GM19351 (cell line): ENCODE data around the gene TP73.
"Not testable (repeated sequence)": the region's sequence is repeated elsewhere in the genome, so short reads cannot be mapped to it uniquely, and the experiment has no call there.

Source experiments
- ATAC-seq: cut with Tn5 transposase; IDR thresholded peaks from one replicate; pipeline ENCODE4 v1.9.1; 2021; ENCODE audit warnings: mild to moderate bottlenecking, moderate library complexity; ENCODE audit not compliant: unreplicated experiment

Gene TP73

GRCh38 chr1:3618531-3618880, 33.8 kb upstream of the TP73 start:
- no peak for ATAC-seq

DNA sequence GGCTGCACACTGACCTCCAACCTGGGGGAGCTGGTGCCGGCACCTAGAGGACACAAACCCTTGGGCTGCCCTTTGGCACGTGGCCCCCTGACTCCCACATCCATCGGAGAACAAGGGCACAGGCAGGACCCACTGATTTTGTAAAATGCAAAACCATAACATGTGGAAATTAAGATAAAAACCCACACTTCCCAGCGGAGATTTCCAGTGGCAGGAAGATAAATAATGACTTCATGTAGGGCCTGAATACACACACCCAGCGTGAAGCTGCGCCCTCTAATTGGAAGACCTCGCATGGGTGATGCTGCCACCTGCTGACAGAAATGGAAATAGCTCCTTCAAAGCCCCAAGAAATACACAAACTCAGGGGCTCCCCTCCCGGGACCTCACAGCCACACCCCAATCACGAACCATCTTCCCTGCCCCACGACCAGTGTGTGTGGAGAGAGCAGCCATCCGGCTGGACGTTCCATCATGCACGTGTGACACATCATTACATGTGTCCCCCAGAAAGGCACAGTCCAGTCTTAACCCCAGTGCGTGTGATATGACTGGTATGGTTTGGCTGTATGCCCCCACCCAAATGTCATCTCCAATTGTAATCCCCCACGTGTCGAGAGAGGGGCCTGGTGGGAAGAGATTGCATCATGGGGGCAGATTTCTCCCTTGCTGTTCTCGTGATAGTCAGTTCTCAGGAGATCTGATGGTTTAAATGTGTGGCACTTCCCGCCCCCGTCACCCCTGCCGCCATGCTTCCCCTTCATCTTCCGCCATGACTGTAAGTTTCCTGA, 33.2 kb upstream of the TP73 start:
- no peak for ATAC-seq

GRCh38 chr1:3620708-3621107, 31.6 kb upstream of the TP73 start:
- ATAC-seq = no peak

DNA sequence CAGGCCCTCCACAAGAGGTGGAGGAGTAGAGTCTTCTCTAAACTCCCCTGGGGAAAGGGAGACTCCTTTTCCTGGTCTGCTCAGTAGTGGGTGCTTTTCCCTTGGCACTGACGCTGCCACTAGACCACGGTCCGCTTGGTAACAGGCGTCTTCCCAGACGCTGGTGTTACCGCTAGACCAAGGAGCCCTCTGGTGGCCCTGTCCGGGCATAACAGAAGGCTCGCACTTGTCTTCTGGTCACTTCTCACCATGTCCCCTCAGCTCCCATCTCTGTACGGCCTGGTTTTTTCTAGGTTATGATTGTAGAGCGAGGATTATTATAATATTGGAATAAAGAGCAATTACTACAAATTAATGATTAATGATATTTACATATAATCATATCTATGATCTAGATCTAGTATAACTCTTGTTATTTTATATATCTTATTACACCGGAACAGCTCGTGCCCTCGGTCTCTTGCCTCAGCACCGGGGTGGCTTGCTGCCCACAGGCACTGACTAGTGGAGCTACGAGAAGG, 31.1 kb upstream of the TP73 start:
- ATAC-seq = not testable (repeated sequence)

DNA sequence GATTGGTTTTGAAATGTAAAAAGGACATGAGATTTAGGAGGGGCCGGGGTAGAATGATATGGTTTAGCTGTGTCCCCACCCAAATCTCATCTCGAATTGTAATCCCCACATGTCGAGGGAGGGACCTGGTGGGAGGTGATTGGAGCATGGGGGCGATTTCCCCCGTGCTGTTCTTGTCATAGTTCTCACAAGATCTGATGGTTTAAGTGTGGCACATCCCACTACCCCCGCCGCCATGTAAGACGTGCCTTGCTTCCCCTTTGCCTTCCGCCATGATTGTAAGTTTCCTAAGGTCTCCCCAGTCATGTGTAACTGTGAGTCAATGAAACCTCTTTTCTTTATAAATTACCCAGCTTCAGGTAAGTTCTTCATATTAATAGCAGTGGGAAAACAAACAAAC, 30.2 kb upstream of the TP73 start:
- ATAC-seq = not testable (repeated sequence)

DNA sequence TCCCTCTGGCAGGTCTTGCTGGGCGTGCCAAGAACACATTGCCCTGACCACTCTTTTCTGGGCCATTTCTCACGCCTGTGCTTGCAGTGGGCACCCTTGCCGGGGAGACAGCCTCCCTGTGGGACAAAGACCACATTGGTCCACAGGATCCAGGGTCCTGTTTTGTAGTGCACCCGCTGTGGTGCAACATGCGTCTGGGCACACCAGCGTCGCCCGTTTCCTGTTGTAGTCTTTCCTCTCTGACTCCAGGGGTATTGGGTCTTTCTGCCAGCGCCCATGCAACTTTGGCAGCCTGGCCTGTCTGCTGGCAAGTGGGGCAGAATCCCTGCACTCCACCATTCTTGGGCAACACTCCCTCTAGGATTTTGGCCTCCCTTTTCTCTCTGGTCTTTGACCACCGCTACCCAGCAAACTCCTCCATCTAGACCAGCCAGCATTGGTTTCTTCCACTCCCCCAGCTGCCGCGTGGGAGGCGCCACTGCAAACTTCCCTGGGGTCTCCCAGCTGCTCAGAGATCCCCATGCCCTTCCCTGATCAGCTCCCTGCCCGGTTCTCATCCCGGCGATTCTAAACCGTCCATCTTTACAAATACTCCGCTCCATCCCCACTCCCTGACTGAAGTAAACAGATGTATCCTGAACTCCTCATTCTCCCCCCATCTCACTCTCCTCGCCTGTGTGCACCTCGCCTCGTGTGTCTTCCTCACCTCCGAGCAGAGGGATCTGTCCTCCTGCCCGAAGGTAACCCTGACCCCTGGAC, 28.7 kb upstream of the TP73 start:
- no peak for ATAC-seq

DNA sequence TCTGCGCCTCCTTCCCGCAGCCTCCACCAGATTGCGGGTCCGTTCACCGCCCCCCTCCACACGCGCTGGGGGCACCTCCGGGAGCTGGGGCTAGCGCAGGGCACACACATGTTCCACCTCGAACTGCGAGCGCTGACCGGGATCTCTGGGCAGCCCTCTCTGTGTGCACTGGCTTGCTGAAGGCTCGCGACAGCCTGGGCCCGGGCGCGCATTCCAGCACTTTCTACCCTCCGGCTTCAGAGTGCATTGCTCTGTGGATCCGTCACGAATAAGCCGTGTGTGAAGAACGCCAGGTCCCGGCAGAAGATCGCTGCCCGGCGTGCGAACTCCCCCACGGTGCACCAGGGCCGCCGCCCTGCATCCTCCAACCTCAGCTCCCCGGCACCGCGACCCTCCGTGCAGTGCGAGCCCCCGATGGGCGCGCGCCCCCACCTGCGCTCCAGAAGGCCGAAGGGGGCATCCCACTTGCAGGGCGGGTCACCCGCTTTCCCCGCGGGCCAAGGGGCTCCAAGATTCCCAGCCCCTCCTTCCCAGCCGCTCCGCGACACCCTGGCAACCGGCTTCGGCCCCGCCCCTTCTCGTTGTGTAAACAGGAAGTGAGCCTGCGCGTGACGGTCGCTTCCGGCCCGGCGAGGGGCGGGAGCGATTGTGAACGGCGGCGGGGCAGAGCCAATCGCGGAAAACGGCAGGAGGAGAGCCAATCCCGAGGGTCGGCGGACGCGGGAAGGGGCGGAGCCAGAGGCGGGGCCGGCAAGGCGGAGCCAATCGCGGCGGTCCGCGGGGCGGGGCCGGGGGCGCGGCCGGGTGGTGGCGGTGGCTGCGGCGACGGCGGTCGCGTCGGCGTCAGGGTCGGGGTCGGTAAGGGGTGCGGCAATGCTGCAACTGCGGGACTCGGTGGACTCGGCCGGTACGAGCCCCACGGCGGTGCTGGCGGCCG, 27.8 kb upstream of the TP73 start, which contains the start of gene TPRG1L:
TSS of gene TPRG1L (plus strand) at position 816 of the 937 bp plus-strand sequence. CDS start at position 874, 58 bp downstream.
- peak; percentile 93 for ATAC-seq

DNA sequence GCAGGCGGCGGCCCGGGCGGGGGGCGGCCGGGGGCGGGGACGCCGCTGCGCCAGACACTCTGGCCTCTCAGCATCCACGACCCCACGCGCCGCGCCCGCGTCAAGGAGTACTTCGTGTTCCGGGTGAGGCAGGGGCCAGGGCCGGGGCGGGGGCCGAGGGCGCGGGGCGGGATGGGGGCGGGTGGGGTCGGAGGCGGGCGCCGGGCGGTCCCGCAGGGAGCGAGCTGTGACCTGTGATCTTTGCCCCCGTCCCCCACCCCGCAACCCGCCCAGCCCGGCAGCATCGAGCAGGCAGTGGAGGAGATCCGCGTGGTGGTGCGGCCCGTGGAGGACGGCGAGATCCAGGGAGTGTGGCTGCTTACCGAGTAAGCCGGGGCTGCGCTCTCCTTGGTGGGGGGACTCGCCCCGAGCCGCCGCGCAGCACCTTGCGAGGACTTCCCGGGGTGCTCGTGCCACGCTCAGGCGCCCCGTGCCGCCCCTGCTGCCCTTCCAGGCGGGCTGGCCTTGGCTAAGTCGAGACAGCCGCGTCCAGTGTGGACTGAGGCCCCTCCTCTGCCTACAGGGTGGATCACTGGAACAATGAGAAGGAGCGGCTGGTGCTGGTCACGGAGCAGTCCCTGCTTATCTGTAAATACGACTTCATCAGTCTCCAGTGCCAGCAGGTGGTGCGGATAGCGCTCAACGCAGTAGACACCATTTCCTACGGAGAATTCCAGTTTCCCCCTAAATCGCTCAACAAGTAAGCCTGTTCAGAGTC, 27.0 kb upstream of the TP73 start:
- ATAC-seq = peak; percentile 6

- no peak for ATAC-seq
Measured at GRCh38 chr1:3626025-3626424, 26.3 kb upstream of the TP73 start.

DNA sequence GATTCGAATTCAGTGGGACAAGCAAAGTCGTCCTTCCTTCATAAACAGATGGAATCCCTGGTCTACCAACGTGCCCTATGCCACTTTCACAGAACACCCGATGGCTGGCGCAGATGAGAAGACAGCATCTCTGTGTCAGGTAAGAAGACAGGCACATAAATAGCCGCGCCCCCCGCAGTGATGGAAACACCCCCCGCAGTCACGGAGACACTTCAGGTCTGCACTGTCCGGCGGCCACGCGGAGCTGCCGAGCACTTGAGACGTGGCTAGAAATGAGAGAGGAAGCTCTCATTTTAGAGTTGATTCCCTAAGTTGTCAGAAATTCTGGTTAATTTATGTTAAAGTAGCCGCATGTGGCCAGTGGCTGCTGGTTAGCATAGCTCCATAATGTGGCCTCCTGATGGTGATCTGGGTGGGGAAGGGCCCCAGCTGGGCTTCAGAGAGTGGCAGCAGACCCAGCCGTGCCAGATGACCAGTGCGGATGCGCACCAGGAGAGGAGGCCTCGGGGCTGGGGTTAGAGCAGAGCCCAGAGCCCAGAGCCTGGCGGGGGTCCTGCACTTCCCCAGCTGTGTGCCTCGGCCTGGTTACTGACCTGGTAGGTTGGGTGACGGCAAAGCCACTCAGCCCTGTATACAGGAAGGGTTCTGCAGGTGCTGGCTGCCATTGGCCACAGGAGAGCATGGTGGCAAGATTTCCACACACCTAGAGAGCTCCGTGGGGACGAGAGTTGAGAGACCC, 24.6 kb upstream of the TP73 start:
- ATAC-seq = no peak

- ATAC-seq = no peak
Measured at GRCh38 chr1:3628445-3628844, 23.9 kb upstream of the TP73 start.

GRCh38 chr1:3629561-3630160, 22.7 kb upstream of the TP73 start:
- no peak for ATAC-seq

DNA sequence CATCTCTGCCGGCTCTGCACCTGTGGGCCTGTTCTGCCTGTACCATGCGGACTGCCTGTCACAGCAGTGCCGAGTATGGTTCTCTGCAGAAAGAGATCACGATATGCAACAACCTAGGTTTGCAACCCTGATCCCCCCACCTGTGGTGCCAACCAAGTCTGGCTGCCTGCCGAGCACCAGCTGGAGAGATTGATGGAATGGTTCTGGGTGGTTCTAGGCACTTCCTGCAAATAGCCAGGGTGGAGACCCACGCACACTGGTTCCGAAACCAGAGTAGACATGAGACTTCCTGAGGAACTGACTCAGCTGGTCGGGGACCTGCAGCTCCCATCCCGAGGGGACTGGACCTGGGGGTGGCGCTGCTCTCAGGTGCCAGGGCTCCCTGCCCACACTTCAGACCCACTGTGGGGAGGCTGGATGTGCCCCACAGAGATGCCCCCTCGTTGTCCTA, 22.1 kb upstream of the TP73 start:
- ATAC-seq = no peak

DNA sequence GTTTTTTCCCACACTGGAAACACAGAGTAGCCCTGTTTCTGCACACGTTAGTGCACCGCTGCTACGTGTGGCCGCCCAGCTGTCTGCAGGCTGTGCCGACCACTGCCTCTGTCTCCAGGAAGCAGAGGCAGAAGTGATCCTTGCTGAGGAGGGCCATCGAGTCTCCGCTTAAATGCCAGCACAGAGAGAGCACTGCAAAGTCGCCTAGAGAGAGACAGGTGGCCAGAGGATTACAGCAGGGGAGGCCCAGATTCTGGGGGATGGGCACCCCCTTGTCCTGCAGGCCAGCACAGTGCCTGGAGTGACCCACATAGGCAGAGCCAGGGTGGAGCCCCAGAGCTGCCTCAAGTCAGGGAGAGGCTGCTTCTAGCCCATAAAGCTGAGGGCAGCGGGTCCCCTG, 21.4 kb upstream of the TP73 start:
- ATAC-seq = no peak

- no peak for ATAC-seq
Measured at GRCh38 chr1:3631320-3632260, 20.7 kb upstream of the TP73 start.

GRCh38 chr1:3632298-3632697, 20.0 kb upstream of the TP73 start:
- no peak for ATAC-seq

DNA sequence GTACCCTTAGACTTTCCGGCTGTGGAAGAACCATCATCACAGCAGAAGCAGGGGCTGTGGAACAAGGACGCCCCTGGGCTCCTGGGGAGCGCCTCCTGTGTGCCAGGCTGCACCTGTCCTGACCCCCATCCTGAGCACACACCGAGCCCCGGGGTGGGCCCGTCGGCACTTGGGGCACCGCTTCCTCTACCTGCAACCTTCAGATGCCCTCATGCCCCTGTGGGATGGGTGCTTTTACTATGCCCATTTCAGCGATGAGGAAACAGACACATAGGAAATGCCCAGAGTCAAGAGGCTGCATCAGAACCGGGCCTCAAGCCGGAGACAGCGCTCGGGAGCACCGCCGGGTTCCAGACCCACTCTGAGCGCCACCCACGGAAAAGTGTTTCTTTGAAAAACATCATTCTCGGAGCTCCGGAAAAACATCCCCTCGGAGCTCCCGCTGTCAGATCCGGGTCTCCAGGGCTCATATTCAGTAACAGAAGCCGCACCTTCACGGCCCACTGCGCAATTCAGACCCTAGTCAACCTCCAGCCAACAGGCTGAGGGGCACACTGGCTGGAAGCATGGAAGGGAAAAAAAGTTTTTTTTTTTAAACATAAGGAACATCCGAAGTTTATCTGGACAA, 19.5 kb upstream of the TP73 start:
- ATAC-seq = no peak
